Stimulated activated CD4-positive, alpha-beta T cell treated with anti-CD3 and anti-CD28 coated beads, TNF-alpha, amount 100 ng/mL, for 48 hours (primary cell): ENCODE data around the gene CYB561.

ENCODE experiments used
- DNase-seq, 3 donors: peaks; one replicate each; pipeline ENCODE4 v3.0.0-alpha.2; 2020; ENCODE audit warnings: low read depth in 3 of 3

CYB561 gene

GRCh38 chr17:63434951-63435571, 11.0 kb downstream of the CYB561 start:
- DNase-seq = no peak

GRCh38 chr17:63433746-63434591, 12.1 kb downstream of the CYB561 start:
- no peak for DNase-seq

GRCh38 chr17:63431939-63432804, 13.9 kb downstream of the CYB561 start:
- no peak for DNase-seq

GRCh38 chr17:63431618-63431938, 14.5 kb downstream of the CYB561 start:
- DNase-seq = no peak

- DNase-seq = no peak
These were observed 15.9 kb downstream of the CYB561 start for GRCh38 chr17:63430223-63430622.

GRCh38 chr17:63429766-63430165, 16.3 kb downstream of the CYB561 start:
- no peak for DNase-seq

- DNase-seq = no peak
These were observed 19.2 kb downstream of the CYB561 start for GRCh38 chr17:63426917-63427308.

GRCh38 chr17:63426041-63426916, 19.8 kb downstream of the CYB561 start:
- no peak for DNase-seq

GRCh38 chr17:63425483-63425882, 20.6 kb downstream of the CYB561 start:
- peak in 2 of 3 donors; percentile 57 to 62 for DNase-seq

GRCh38 chr17:63423963-63424362, 22.1 kb downstream of the CYB561 start:
- no peak for DNase-seq

- no peak for DNase-seq
These were observed 22.7 kb downstream of the CYB561 start for GRCh38 chr17:63423251-63423950.

GRCh38 chr17:63421681-63422645, 24.1 kb downstream of the CYB561 start:
- DNase-seq = no peak

- no peak for DNase-seq
These were observed 25.0 kb downstream of the CYB561 start for GRCh38 chr17:63420868-63421680.

GRCh38 chr17:63419949-63420867, 25.9 kb downstream of the CYB561 start:
- no peak for DNase-seq

GRCh38 chr17:63419398-63419797, 26.7 kb downstream of the CYB561 start:
- no peak for DNase-seq

- DNase-seq = no peak
These were observed 27.6 kb downstream of the CYB561 start for GRCh38 chr17:63418540-63418939.

GRCh38 chr17:63414222-63414621, 31.9 kb downstream of the CYB561 start:
- no peak for DNase-seq

- no peak for DNase-seq
These were observed 33.0 kb downstream of the CYB561 start for GRCh38 chr17:63413128-63413527.
